Mesenteric fat pad (tissue), 1 donor: ENCODE results near the gene DIABLO. TPM values are rescaled to one million over a fixed set of nuclear protein-coding genes. Genes with fewer than 3 reads are reported as not detected.
"Not testable (repeated sequence)": the region's sequence is repeated elsewhere in the genome, so short reads cannot be mapped to it uniquely, and the experiment has no call there.

ENCODE experiments used
- DNase-seq: peaks from one replicate; pipeline ENCODE4 v3.0.0-alpha.2; 2020; ENCODE audit warnings: low spot score
- total RNA-seq: library from RNA; stranded (reverse); fragmentation: NEBNext Ultra II Directional; extraction: Animal tissue kit (Norgen Biotek cat#: 25700); gene quantifications from one replicate; pipeline ENCODE4 v1.2.1, GENCODE V29; 2021
- donor health status: DM: yes; HTN: yes; CAD: no.

Gene DIABLO
- total RNA-seq, 1 donor from 2014 or later, result 29.8 TPM

- no peak for DNase-seq
These were observed 34.8 kb downstream of the DIABLO start for GRCh38 chr12:122190842-122191668.

GRCh38 chr12:122189626-122190475, 36.0 kb downstream of the DIABLO start:
- DNase-seq, result no peak

GRCh38 chr12:122187466-122187865, 38.4 kb downstream of the DIABLO start:
- no peak for DNase-seq

- DNase-seq, result no peak
These were observed 40.3 kb downstream of the DIABLO start for GRCh38 chr12:122185494-122186082.

GRCh38 chr12:122185079-122185478, 40.8 kb downstream of the DIABLO start:
- no peak for DNase-seq

GRCh38 chr12:122184517-122184916, 41.3 kb downstream of the DIABLO start:
- no peak for DNase-seq

GRCh38 chr12:122183588-122183940, 42.3 kb downstream of the DIABLO start:
- no peak for DNase-seq

- no peak for DNase-seq
These were observed 42.8 kb downstream of the DIABLO start, which contains the start of gene LRRC43 for GRCh38 chr12:122182887-122183587. TSS of gene LRRC43 (plus strand) at chr12:122183123. CDS start at chr12:122183145, 22 bp downstream.

GRCh38 chr12:122176473-122176872, 49.4 kb downstream of the DIABLO start:
- not testable (repeated sequence) for DNase-seq

DNA sequence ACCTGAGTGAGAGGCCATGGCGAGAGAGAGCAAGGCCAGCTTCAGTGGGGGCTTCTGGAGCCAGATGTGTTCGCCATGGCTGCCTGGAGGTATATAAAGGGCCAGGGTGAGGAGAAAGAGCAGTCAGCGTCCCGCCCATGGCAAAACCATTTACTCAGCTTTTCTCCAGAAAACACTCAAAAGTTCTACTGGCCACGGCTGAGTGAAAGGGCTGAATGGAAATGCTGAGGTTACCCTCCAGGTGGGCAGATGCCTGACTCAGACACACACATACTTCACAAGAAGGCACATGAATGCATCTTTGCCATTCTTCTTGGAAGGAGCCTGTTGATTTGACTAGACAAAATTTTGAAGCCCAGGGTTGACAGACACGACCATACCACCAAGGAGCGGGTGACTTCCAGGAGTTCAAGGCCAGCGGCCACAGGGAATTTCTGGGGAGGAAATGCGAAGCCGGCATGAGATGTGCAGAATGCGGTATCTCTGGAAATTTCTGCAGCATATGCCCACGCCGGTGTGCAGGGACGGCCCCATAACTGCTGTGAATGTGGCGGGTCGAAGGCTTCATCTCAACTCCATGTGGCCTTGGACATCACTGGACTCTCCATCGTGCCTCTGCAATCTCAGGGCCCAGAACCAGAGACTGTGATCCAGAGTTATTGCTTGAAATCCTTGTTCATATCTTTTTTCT, 51.6 kb downstream of the DIABLO start, which contains the start of gene IL31:
Gene IL31 (minus strand): TSS at position 67 of the 691 bp plus-strand sequence. CDS start 49 bp downstream, at position 18.
- no peak for DNase-seq

GRCh38 chr12:122172262-122172939, 53.5 kb downstream of the DIABLO start:
- DNase-seq, result no peak

DNA sequence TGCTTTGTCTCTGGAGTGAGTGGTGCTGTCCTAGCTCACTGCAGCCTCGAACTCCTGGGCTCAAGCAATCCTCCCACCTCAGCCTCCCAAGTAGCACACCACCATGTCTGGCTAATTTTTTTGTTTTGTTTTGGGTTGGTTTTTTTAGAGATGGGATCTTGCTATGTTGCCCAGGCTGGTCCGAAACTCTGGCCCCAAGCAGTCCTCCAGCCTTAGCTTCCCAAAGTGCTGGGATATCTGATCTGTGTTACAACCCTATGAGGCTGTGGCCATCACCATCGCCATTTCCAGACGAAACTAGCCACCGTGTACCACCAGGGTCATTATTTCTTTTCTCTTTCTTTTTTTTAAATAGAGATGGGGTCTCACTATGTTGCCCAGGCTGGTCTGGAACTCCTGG, 54.5 kb downstream of the DIABLO start:
- no peak for DNase-seq

DNA sequence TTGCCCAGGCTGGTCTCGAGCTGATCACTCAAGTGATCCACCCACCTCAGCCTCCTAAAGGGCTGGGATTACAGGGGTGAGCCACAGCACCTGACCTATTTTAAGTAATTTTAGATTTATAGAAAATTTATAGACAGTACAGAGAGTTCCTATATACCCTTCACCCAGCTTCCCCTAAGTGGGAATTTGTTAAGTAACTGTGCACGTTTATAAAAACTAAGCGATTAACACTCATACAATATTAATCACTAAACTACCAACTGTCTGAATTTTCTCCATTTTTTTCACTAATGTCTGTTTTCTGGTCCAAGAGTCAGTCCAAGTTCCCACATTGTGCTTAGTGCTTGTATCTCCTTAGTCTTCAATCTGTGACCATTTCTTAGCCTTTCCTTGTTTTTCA, 57.4 kb downstream of the DIABLO start:
- DNase-seq, result no peak

DNA sequence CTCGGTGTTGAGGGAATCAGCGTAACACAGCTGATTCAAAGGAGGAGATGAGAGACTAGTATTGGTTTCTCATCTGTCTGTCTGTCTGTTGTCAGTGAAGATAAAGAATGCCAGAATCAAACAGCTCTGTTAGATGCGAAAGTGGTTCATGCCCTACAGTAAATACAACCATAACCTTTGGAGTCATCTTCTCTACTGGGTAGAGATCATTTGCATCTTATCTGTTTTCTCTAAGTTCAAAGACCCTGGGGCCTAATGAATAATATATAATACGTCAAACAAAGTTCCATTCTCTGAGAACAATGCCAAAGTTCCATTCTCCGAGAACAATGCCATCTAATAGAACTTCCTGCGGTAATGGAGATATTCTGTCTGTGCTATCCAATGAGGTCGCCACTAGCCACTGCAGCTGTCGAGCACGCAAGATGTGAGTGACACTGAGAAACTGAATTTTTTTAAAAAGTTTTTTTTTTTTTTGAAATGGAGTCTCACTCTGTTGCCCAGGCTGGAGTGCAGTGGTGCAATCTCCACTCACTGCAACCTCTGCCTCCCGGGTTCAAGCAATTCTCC, 58.4 kb downstream of the DIABLO start:
- no peak for DNase-seq

DNA sequence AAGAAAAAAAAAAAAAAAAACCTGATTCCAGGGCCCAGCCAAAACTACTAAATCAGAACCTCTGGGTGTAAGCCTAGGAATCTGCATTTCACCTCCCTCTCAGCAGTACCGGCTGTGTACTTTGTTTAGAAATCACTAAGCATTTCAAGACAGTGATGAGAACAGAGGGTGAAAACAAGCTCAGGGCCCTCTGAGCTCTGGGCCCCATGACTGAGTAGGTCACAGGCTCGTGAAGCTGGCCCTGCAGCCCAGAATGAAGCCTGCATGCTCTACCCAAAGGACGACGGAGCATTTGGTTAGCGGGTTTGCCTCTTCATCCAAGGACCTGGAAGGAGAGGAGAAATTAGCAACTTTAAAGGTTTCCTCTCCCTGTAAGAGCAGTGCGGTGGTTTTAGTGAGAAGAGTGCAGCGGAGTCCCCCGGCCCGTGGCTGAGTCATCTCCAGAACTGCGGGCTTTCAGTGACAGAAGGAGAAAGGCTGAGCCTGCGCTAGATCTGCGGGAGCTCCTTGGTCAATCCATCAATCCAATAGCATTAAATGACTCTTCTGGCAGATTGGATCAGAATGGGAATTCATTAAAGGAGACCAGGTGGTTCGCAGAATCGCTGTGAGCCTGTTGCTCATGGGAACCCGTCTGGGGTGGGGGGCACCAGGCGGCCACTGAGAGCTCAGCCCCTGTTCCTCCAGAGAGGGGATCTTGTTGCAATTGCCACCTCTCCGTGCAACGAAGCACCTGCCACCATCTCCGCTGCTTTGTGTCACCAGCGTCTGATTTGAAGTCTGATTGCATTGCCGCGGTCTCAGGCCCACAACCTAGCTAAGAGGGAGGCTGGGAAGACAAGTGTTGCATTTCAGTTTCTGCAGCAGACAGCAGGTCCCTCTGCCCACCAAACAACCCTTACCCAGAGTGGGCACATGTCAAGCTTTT, 59.2 kb downstream of the DIABLO start:
- DNase-seq, result no peak

- DNase-seq, result no peak
These were observed 62.9 kb downstream of the DIABLO start for GRCh38 chr12:122162976-122163375.

DNA sequence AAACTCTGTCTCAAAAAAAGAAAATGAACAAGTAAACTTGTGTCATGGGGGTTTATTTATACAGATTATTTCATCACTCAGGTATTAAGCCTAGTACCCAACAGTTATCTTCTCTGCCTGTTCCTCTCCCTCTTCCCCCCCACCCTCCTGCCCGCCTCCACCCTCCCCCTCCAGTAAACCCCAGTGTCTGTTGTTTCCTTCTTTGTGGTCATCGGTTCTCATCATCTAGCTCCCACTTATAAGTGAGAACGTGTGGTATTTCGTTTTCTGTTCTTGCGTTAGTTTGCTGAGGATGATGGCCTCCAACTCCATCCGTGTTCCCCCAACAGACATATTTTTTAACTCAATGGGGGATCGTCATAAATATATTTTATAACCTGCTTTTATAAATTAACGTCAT, 64.2 kb downstream of the DIABLO start:
- DNase-seq, result no peak

GRCh38 chr12:122160761-122161160, 65.1 kb downstream of the DIABLO start:
- DNase-seq, result no peak
